Endothelial cell of hepatic sinusoid (primary cell): ENCODE measurements around the gene STAG1.
"Not testable (repeated sequence)": the region's sequence is repeated elsewhere in the genome, so short reads cannot be mapped to it uniquely, and the experiment has no call there.

ENCODE experiments used
- in situ Hi-C: cut with HindIII; loops from 2 replicates; pipeline ENCODE4 v1.10.0; 2017; ENCODE audit warnings: low sequenced_read_pairs

STAG1 gene

DNA sequence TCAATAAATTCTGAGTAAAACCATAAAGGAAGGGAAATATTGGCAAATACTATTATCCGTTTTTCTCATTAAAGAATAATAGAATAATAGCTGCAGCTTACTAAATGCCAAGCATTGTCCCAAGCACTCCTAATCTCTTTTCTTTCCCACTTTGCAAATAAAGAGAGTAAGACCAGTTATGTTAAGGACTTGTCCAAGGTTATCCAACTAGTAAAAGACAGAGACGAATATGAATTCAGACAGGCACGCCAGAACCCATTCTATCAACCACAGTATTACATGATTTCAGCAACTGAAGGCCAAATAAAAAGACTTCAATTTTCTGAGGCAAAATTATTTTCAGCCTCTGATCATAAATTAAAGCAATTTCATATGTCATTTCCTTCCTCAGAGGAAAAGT lies 235.5 kb downstream of the STAG1 start:
- in situ Hi-C loops = no loop called here

DNA sequence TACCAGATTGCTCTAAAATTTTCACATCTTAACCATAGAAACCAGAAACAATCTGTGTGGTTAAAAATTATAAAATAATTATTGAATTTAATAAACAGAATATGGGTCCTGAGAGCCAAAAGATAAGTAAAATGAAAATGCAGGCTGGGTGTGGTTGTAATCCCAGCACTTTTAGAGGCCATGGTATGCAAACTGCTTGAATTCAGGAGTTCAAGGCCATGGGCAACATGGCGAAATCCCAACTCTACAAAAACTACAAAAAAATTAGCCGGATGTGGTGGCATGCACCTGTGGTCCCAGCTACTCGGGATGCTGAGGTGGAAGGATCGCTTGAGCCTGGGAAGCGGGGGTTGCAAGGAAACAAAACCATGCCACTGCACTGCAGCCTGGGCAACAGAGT lies 236.1 kb downstream of the STAG1 start:
- in situ Hi-C loops = no loop called here

DNA sequence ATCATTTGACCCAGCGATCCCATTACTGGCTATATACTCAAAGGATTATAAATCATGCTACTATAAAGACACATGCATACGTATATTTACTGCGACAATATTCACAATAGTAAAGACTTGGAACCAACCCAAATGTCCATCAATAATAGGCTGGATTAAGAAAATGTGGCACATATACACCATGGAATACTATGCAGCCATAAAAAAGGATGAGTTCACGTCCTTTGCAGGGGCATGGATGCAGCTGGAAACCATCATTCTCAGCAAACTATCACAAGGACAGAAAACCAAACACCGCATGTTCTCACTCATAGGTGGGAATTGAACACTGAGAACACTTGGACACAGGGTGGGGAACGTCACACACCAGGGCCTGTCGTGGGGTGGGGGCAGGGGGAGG lies 237.6 kb downstream of the STAG1 start:
- in situ Hi-C loops = not testable (repeated sequence)

DNA sequence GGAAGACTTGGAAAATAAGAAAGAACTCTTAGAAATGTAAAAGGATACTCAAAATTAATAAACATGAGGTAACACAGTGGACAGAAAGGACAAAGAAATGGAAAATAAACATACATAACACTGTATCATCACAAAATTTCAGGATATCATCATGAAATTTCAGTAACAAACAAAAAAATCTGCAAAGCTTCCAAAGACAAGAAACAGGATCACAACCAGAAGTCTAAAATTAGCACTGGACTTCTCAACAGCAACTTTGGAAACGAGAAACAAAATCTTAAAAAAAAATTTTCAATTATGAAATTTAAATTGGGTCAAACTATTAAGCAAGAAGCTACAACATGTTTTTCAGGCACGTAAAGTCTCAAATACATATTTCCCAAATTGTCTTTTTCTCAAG lies 238.8 kb downstream of the STAG1 start:
- in situ Hi-C loops = no loop called here

DNA sequence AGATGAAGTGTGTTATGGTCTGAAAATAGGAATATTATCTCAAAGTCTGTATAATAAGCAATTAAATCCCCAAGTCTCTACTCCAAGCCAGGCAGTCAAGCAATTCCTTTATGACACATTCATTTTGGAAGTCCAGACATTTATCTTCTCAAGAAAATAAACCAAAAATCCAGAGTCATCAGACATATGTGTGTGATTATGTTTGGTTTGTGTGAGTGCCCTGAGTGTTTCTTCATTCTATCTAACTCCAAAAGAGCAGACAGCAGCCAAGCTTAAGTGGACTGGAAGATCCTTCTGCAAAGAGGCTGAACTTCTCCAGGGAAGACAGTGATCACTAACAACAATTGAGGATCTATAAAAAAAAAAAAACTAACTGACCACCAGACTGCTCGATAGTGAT lies 239.8 kb downstream of the STAG1 start:
- in situ Hi-C loops = no loop called here

DNA sequence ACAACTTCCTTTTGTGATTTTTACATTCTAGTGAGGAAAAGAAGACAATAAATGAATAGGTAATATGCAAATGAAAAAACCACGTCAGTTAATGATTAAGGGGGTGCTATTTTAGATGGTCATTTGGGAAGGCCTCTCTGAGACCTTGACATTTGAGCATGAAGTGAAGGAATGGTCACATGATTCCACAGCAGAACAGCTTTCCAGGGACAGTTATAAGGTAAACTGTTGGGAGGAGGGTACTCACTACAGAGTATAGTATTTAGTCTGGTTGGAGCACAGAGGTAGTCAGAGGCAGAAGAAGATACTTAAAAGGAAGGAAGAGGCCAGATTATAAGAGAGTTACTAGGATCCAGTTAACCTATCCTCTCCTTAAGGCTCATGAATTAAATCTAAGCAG lies 246.5 kb downstream of the STAG1 start:
- in situ Hi-C loops = no loop called here

DNA sequence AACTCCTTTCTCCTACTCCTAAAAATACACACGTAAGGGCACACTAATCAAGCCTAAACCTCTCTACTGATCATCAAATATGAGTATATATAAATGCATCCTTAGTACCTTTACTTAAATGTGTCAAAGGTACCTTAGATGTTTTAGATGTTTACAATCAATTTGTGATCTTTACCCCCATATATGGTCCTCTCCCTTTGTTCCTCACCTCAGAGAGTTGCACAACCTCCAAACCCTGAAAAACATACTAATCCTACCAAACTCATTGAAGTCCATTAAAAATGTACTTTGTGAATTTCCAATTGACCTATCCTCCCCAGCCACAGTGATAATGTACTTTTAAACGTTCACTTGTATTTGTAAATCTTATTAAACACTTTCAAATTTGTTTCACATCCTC lies 249.1 kb downstream of the STAG1 start:
- in situ Hi-C loops = no loop called here

DNA sequence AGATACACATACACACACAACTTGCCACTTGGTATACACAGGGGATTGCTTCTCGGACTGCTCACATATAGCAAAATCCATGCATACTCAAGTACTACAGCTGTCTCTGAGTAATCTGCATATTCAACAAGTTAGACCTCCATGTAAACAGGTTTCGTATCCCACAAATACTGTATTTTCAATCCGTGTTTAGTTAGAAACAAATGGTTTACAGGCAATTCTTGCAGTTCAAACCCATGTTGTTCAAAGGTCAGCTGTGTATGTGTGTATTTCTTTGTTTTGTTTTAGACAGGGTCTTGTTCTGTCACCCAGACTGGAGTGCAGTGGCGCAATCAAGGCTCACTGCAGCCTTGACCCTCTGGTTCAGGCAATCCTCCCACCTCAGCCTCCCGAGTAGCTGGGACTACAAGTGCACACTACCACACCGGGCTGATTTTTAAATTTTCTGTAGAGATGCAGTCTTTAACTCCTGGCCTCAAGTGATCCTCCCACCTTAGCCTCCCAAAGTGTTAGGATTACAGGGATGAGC lies 253.2 kb downstream of the STAG1 start:
- in situ Hi-C loops = no loop called here

DNA sequence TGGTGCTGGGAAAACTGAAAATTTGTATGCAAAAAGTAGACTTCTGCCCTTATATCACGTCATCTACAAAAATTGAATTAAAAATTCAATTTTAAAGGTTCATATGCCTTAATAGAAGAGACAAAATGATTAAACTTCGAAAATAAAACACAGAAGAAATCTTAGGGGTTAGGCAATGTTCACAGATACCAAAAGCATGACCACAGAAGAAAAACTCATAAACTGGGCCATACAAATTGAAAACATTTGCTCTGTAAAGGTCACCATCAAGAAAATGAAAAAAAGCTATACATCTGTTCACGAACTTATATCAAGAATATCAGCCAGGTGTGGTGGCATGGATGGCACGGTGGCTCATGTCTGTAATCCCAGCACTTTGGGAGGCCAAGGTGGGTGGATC lies 257.0 kb downstream of the STAG1 start:
- in situ Hi-C loops = no loop called here

DNA sequence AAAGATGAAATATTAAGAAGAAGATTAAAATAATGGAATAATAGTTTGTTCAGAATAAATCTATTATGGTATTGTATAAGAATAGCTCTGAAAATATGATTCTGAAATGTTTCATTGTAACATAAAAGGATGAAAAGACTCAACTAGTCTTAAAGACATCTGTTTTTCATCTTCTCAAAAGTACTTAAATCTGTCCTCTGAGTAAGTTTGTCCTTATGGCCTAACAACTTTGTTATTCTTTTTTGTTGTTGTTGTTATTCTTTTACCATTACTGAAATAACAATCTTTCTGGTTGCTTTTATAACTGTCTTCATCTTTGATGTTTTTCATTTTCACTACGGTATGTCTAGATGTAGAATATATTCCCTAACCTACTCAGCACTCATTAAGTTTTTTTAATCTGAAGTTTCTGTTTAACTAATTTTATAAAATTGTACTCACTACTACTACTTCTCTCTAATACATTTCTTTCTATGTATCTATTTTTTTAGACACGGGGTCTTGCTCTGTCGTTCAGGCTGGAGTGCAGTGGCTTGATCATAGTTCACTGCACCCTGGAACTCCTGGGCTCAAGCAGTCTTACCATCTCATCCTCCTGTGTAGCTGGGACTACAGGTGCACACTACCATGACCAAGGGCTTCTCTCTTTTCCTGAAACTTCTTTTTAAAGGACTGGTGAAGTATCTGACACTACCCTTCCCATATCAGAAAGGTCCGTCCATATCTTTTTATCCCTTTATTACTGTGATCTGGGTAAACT lies 261.4 kb downstream of the STAG1 start:
- in situ Hi-C loops = no loop called here

DNA sequence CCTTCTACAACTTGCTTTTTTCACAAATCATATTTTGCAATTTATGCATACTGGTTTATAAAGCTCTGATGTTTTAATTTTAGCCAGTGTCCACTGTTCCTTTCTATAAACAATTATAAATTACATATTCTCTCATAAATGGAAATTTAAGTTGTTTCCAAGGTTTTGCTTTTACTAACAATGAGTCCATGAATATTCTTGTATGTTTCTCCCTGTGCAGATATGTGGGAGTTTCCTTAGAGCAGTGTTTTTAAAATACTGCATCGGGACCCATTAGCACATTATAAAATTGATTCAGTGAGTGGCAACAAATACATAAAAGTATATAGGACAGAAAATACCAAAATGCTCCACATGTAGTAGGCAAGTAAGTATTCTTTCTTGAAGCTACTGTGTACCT lies 266.4 kb downstream of the STAG1 start:
- in situ Hi-C loops = no loop called here

DNA sequence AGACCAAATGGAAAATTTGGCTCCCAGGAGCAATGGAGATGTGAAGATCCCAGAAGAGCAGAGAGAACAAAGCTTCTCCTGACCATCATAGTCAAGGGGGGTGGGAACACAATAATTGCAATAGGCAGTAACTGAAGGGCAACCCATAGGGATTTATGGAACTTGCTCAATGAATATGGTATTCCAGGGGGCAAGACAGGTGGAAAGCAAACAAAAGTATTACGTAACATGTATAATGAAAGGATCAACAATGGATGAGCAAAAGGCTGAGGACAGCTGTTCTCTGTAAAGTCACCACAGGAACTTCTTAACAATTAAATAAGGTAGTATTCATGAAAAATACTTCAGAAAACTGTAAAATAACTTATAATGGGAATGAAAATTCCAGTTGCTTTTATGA lies 275.9 kb downstream of the STAG1 start:
- in situ Hi-C loops = no loop called here

DNA sequence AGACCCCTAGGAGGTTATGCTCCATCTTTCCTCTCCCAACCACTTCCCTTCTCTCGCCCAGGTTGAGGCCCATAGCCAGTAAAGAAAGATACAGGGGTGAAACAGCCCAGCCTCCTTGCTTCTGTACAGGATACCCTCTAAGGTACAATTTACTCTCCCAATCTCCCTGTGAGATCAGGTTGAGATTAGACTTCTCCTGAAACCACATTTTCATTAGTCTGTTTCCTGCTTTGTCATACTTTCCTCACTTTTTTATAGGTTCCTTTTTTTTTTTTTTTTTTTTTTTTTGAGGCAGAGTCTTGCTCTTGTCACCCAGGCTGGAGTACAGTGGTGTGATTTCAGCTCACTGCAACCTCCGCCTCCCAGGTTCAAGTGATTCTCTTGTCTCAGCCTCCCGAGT lies 277.3 kb downstream of the STAG1 start:
- in situ Hi-C loops = not testable (repeated sequence)

DNA sequence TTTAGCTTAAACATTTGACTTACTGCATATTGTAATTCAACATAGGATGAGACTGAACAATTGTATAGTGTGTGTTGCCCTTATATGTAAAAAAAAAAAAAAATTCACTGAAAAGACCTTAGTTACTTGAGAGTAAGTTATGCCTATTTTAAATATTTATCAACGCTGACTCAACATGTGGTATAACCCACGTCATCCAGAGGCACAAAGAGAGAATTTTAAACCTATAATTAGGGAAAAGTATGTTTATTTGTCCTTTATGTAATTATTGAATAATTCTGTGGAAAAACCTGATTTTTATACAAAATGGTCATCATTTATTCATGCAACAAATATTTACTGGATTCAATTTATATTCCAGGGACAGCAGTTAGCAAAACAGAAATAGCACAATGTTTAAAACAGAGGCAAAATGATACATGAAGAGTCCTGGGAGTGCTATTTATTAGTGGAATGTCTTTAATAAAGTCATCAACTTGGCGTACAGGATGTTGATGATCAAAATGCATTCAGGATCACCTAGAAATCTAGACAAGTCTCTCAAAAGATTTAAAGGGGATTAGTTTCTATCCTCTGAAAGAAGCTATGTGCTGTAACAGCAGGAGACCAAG lies 278.4 kb downstream of the STAG1 start:
- in situ Hi-C loops = no loop called here

DNA sequence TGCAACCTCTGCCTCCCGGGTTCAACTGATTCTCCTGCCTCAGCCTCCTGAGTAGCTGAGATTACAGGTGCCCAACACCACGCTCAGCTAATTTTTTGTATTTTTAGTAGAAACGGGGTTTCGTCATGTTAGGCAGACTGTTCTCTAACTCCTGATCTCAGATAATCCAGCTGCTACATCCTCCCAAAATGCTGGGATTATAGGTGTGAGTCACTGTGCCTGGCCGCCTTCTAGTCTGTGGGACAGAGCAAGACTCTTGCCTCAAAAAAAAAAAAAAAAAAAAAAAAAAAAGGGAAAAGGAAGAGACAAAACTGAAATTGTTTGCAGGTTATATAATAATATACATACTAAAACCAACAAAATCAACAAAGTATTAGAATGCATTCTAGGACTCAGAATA lies 286.9 kb downstream of the STAG1 start:
- in situ Hi-C loops = no loop called here

DNA sequence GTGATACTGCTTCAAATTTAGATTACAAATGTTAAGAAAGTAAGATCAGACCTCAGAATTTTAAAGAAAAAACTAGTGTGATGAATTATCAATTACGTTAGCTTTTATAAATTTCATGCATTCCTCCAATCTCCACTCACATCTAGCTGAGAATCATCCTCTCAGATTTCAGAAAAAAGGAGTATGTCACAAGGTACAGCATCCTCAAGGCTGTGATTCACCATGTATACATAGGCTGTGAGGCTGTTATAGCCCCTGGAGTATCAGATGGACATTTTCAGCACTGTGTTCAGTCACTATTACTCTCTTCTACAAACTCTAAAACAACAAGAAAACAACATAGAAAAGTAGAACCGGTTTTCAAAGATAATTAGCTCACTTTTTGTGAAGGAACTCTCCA lies 287.7 kb downstream of the STAG1 start:
- in situ Hi-C loops = no loop called here

DNA sequence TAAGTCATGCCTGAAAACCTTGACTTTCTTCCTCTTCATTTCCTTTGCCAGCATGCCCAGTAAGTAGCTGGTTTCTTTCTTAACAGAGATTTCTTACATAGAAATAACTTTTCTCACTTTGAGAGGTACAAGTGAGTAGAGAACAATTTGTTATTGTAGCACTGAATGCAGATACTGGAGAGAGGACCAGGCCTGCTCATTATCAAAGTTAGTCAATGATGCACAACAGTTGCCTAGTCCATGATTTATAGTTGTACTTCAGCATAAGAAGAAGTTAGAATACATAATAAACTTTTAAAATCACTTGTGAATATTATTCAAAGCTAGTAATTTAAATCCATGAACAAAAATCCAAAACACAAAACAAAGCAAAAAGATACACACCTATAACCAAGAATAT lies 289.0 kb downstream of the STAG1 start:
- in situ Hi-C loops = no loop called here

DNA sequence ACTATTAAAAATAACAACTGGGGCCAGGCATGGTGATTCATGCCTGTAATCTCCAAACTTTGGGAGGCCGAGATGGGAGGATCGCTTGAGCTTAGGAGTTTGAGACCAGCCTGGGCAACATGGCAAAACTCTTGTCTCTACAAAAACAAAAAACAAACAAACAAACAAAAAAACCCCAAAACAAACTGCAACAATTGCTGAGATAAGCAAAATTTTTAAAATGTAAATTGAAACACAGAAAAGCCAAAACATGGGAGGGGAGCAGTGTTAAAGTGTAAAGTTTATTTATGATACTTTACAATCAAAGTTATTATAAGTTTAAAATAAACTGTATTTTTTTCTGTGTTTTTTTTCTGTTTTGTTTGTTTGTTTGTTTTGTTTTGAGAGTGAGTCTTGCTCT lies 294.4 kb downstream of the STAG1 start:
- in situ Hi-C loops = no loop called here

DNA sequence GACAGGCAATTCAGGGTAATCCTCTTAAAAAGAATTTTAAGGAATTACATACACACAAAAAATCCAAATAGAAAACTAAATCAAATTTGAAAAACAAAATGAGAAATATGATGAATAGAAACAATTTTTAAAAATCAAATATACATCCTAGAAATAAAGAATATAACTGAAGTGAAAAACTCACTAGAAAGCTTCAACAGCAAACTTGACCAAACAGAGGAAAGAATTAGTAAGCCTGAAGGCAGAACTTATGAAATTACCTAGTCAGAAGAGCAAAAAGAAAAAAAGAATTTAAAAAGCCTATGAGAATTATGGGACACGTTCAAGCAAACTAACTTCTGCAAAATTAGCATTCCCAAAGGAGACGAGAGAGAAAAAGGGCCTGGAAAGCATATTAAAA lies 296.0 kb downstream of the STAG1 start:
- in situ Hi-C loops = no loop called here

DNA sequence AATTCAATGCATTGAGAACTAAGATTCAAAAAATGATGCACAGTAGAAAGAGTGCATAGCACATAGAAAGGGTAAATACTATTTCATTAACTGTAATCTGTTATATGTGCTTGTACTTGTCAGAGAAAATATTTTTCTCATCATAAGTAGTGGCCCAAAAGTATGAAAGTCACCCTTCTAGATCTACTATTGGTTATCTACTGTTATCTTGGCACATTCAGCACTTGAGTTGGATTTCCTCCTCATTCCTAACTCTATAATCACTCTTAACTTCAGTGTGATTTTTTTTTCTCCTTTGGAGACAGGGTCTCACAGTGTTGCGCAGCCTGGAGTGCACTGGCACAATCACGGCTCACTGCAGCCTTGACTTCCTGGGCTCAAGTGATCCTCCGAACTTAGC lies 307.6 kb downstream of the STAG1 start:
- in situ Hi-C loops = no loop called here

DNA sequence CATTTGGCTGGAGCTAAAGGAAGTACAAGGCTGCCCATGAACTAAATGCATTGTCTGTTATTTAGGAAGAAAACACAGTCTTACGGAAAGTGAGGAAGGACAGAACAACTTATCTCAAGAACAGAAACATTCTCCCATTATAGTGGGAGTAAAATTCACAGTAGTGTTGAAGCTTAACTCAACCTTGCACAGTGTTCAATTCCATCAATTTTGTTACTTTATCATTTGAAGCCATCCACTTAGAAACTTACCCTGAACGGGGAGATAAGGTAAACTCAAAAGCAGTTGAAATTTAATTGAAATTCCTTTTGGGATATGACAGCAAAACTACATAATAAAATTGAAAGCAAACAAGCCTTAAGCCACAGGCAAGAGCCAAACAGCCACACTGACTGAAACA lies 315.1 kb downstream of the STAG1 start:
- in situ Hi-C loops = no loop called here

DNA sequence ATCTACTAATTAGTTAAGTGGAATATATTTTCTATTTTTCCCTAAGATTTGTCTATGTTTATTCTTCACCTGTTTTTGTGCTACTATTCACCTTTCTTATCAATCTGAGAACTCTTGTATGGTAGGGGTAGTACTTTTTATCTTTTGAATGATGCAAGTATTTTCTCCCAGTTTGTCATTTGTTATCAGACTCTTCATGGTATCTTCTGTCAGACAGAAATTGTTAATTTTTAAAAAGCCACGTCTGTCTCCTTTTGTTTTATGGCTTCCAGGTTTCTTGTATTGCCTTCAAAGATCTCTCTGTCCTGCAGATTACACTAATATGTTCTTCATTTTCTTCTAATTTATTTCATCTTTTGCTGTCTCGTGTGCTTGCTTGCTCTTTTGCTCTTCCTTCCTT lies 317.7 kb downstream of the STAG1 start:
- in situ Hi-C loops = loop anchor here (5.0 kb wide), 1 partner anchor 47 kb away; no protein-coding TSS in a partner anchor

DNA sequence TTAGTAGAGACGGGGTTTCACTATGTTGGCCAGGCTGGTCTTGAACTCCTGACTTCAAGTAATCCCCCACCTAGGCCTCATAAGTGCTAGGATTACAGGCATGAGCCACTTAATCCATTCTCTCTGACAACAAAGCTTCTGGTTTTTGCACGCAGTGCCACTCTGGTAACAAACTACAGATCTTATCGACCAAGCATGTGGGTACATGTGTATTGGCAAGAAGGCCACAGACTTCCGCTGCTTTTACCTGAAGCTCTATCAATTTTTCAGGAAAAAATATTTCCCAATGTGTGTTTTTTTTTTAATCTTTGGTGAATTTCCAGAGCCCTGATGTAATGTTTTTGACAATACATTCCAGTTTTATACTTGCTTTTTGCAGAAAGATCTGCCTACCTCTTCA lies 319.5 kb downstream of the STAG1 start:
- in situ Hi-C loops = loop anchor here (5.0 kb wide), 1 partner anchor 45 kb away; no protein-coding TSS in a partner anchor
